DND-41 (cell line): ENCODE measurements around the gene ERBB4.

ENCODE experiments used
- CTCF ChIP-seq: IDR thresholded peaks from 2 replicates; pipeline ENCODE4 v1.5.1; 2012; ENCODE audit warnings: borderline replicate concordance, low read length, moderate library complexity, mild to moderate bottlenecking; ENCODE audit not compliant: poor library complexity, severe bottlenecking; ENCODE audit errors: extremely low read depth
- EZH2 ChIP-seq: IDR thresholded peaks from 3 replicates; pipeline ENCODE4 v1.6.1; 2012; ENCODE audit warnings: borderline replicate concordance, low read depth, mild to moderate bottlenecking, moderate library complexity, low read length, inconsistent platforms; ENCODE audit not compliant: severe bottlenecking

- no peak for TF ChIP-seq CTCF
- TF ChIP-seq EZH2: no peak
Measured at GRCh38 chr2:212133337-212133736, 405.3 kb downstream of the ERBB4 start.
